GM21723 (cell line): ENCODE measurements around the gene CRTC3.
A peak's percentile ranks its signal among the peaks of the same experiment; 100 is the strongest.
"Not testable (repeated sequence)": the region's sequence is repeated elsewhere in the genome, so short reads cannot be mapped to it uniquely, and the experiment has no call there.

ENCODE experiments used
- ATAC-seq: cut with Tn5 transposase; IDR thresholded peaks from one replicate; pipeline ENCODE4 v1.9.1; 2021; ENCODE audit warnings: mild to moderate bottlenecking, moderate library complexity; ENCODE audit not compliant: unreplicated experiment

The CRTC3 gene

DNA sequence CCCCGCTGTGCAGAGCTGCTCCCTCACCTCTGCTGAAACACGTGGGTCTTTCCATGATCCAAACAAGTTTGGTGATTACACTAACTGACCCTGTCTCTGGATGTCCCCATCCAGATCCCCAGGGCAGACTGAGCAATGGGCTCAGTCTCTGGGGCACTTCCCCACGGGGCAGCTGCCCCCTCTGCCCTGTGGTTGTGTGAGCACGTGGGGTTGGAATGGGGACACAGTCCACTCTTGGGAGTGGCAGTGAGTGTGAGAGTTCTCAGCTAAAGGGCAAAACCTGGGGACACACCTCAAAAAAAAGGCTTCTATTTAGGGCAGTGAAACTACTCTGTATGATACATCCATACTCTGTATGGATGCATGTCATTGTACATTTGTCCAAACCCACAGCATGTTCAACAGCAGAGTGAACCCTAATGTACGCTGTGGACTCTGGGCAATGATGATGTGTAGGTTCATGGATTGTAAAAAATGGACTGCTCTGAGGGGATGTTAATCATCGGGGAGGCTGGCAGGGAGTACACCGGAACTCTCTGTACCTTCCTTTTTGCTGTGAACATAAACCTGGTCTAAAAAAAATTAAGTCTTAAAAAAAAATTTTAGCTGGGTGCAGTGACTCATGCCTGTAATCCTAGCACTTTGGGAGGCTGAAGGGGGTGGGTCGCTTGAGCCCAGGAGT lies 137.5 kb downstream of the CRTC3 start:
- no peak for ATAC-seq

GRCh38 chr15:90667755-90668345 lies 138.1 kb downstream of the CRTC3 start:
- ATAC-seq = not testable (repeated sequence)

DNA sequence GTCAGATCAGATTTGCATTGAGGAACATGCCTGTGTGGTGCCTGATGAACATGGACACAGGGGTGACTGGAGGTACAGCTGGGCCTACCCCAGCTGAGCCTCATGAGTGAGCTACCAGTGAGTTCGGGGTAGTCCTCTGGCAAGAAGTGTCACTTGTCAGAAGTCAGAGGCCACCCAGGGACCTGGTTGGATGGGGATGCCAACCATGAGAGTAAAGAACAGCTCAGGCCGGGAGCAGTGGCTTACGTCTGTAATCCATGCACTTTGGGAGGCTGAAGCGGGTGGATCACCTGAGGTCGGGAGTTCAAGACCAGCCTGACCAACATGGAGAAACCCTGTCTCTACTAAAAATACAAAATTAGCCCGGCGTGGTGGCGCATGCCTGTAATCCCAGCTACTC lies 140.9 kb downstream of the CRTC3 start:
- ATAC-seq = not testable (repeated sequence)

DNA sequence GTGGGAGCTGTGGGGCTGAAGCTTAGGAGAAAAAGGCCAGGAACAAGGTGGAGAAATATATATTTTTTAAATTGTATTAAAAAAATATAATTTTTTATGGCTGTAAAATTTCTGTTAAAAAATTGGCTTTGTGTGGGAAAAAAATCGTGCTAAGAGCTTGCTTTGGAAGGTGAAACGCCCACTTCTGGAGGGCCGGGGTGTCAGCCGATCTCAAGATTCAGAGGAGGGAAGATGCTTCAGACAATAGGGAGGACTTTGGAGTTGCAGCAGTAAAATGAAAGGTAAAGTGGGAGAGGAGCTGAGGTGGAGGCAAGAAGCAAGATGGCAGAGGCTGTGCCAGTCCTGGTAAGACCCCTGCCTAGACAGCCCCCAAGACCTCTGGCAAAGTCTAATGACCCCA lies 141.5 kb downstream of the CRTC3 start:
- ATAC-seq = no peak

- ATAC-seq = not testable (repeated sequence)
Observed at GRCh38 chr15:90673357-90673756, 143.6 kb downstream of the CRTC3 start.

GRCh38 chr15:90674476-90674875 lies 144.8 kb downstream of the CRTC3 start:
- ATAC-seq = no peak

DNA sequence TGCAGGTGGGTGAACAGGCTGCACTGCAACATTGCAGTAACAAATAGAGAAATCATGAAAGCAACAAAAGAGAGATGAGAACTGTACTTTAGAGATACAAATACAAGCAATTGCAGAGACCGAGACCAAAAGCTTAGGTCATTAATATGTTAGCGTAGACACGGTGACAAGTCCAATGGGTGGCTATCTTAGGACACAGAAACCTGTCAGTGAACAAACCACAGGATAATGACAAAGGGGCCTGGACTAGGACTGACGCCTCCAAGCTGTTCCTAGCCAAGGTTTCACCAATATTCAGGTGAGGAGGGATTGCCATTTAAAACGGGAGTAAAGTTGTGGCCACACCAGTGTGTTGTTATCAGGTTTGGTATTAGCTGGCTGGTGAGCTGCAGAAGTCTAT lies 145.7 kb downstream of the CRTC3 start:
- no peak for ATAC-seq

DNA sequence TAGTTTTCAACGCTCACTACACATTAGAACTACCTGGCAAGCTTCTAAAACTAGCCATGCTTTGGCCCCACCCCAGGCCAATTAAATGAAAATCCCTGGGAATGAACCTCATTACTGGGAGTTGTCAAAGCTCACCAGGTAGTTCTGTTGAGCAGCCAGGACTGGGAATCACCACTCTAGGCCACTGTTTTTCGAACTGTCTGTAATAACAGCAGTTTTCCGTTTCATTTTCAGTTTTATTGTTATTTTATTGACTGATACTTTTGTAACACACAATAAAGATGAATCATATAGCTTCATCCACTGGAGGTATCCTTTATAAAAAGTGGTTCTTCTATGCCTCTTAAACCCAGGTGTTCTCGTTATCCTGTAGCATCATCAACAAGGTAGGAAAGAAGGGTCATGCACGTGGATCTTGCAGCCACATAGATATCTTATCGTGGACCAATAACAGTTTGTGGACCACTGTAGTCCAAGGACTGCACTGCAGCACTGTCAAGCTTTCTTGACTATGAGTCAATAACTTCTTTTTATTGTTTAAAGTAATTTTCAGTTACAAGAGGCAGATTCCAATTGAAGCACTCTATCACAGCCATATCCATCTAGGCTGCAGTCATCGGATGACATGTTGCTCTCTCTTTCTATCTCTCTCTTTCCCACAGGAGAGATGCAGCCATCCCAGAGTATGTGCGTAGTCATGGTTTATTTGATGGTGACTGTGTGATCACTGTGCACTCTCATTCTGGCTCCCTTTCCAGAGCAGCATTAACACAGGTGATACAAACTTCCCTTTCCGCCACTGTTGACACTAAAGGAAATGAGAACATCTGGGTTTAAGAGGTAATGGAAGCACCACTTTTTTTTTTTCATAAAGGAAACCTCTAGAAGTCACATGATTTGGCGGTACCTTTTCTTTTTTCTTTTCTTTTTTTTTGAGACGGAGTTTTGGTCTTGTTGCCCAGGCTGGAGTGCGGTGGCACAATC lies 148.4 kb downstream of the CRTC3 start:
- ATAC-seq = no peak

GRCh38 chr15:90679959-90680358 lies 150.2 kb downstream of the CRTC3 start:
- no peak for ATAC-seq

GRCh38 chr15:90680371-90680935 lies 150.7 kb downstream of the CRTC3 start:
- ATAC-seq = no peak

DNA sequence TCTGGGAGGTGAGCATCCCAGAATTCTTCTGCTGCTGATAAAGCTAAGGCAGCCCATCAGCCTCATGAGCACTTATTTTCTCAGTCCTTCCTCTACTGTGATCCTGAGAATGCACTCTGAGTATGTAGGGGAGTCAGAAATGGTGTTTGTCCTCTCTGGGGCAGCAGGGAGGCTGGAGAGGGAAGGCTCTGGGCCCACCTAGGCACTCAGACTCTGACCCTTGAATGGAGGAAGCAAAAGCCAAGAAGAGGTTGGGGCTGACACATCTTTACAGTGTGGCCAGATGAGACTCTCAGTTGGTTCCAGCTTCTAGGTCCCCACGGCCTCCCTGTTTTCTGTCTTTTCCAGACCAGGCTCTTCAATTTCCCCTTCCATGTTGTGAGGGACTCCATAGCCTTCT lies 151.3 kb downstream of the CRTC3 start:
- no peak for ATAC-seq

DNA sequence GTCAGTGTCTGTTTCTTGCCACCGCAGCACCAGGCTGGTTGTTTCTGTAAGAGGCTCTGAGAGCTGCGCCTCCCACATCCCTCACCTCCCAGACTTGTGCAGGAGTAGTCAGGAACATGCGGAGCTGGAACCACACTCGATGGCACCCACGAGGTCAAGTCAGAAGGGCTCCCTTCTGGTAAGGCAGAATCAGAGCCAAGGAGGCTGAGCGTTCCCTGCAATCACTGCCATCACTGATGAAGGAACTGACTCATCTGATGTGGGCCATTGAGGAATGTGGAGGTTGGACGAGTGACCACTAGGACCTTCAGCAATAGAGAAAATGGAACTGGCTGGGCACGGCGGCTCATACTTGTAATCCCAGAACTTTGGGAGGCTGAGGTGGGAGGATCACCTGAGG lies 151.8 kb downstream of the CRTC3 start:
- no peak for ATAC-seq

DNA sequence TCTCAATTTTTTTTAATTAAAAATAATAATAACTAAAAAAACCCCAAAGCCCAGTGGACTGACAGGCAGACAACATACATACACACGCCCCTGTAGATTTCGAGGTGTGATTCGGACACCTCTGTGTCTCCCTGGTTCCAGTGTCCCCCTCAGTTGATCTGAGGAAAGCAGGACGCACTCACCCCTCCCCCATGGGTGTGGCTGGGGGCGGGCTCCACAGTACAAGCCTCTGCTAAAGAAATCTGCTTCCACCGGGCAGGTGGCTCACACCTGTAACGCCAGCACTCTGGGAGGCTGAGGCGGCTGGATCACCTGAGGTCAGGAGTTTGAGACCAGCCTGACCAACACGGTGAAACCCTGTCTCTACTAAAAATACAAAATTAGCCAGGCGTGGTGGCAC lies 153.6 kb downstream of the CRTC3 start:
- no peak for ATAC-seq

DNA sequence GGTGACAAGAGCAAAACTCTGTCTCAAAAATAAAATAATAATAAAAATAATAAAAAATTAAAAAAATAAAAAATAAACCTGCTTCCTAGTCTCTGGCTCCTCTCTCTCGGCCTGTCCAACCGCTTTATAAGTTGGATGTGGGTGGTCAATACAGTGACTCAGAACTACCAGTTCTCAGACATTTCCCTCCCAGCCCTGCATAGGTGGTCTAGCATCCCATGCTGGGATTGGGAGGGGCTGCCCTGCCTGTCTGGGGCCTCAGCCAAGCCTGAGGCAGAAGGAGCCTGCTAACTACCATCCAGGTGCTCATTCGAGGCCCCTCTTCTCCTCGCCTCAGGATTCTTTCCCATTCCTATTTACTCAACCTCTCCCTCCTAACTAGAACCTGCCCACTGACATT lies 154.2 kb downstream of the CRTC3 start:
- ATAC-seq = no peak

GRCh38 chr15:90684281-90684680 lies 154.6 kb downstream of the CRTC3 start:
- no peak for ATAC-seq

DNA sequence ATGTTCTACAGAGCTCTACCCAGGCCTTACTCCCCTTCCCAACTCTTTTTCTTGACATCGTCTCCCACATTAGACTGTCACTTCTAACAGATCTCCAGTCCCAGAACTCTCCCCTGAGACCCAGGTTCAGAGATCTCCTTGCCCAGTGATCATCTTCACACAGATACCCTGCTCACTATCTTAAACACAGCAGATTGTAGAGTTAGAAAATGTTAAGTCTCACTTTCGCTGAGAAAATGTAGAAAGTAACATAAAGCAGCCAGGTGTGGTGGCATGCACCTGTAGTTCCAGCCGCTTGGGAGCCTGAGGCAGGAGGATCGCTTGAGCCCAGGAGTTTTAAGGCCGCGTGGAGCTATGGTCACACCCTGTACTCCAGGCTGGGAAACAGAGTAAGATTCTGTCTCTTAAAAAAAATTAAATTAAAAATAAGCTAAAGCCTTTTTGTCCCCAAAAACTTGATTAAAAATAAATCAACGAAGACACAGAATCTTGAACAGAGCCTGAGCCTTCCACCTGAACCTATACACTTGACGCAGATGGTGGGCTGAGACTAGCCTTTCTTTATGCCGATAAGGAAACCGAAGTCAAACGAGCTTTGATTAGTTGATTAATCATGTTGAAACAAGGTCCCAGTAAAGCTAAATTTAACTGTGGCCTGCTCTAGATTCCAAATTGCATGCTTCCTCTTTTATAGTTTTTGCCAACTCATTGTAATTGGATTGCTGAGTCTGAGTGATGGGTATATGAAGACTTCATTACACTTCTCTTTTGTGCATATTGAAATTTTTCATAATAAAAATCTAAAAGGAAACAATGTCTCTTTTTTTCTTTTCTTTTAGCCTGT lies 156.1 kb downstream of the CRTC3 start:
- peak; percentile 33 for ATAC-seq

DNA sequence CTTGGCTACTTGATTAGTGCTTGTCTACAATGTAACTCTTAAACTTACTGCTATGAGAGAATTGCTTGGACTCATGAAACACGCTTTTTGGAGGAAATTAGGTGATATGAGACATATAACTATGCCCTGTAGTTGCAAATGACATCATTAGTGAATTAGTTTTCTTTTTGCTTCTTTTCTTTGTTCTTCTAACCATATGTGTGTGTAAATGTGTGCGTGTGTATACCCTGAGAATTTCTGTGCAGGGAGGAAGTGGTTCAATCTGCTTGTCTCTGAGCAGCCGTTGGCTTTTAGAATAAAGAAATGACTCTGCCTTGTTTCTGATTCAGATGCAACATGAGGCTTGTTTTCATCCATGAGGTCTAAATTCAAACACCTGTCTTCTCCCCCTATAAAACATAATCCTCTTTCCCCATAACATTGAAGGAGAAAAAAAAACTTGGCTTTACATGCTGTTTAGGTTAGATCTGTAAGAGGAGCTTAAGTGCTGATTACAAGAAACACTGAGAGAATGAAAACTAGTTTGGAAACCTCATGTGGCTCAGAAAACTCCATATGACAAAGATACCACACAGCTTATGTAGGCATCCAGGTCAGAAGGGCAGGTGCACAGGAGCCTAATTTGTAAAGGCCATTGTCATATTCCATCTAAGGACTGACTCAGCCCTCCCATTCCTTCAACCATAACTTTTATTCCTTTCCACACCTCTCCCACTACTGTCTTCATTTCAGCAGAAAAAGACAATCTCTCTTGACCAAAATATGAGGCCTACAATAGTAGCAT lies 156.9 kb downstream of the CRTC3 start:
- ATAC-seq = peak; percentile 84

DNA sequence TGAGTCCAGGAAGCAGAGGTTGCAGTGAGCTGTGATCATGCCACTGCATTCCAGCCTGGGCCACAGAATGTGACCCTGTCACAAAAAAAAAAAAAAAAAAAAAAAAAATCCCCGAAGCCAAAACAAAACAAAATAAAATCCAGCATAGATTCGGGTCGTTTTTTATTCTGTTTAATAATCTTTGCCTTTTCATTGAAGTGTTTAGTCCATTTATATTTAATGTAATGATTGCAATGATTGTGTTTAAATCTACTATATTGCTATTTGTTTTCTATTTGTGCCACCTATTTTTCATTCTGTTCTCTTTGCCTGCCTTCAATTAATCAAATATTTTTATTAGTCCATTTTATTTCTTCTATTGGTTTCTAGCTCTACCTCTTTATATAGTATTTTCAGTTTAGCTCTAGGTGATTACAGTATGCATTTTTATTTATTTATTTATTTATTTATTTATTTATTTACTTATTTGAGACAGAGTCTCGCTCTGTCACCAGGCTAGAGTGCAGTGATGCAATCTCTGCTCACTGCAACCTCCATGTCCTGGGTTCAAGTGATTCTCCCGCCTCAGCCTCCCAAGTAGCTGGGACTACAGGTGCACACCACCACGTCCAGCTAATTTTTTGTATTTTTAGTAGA lies 159.7 kb downstream of the CRTC3 start:
- not testable (repeated sequence) for ATAC-seq

- ATAC-seq = no peak
Observed at GRCh38 chr15:90690585-90690984, 160.9 kb downstream of the CRTC3 start.
